ENCODE results near the gene OVOL3. TPM values are rescaled to one million over a fixed set of nuclear protein-coding genes. Genes with fewer than 3 reads are reported as not detected.

The OVOL3 gene
- total RNA-seq, 6 donors from 2014 or later = not detected

DNA sequence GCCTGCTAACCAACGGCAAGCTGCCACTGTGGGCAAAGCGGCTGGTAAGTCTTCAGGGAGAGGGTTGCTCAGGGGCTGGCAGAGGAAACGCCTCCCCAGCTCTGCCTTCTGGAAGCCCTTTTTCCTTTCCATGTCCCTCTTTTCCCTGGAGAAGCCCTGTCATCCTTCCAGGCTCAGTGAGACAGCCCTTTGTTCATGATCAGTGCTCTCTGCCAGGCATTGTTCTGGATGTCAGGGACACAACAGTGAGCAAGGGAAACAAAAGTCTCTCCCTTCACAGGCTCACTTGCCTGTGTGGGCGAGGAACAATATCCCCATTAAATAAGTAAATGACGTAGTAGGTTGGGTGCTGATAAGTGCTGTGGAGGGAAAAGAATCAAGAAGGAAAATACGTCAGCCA, 13.9 kb upstream of the OVOL3 start:
- Histone ChIP-seq H3K27ac (peak overlapping the region in 1 of 4 donors; percentile 14), H3K27me3 (no peaks in the 10 kb centered on the region), H3K4me1 (peaks cover 0 to 7% (median 0%) of the 10 kb centered on the region in 4 donors), H3K36me3 (no peaks in the 10 kb centered on the region), H3K4me3 (no peak overlapping the region), H3K9me3 (no peaks in the 10 kb centered on the region)
- ATAC-seq (ENCODE audit: low FRiP score in 2 of 2) (no peak), DNase-seq (no peak)
- TF ChIP-seq, protein P1, sequence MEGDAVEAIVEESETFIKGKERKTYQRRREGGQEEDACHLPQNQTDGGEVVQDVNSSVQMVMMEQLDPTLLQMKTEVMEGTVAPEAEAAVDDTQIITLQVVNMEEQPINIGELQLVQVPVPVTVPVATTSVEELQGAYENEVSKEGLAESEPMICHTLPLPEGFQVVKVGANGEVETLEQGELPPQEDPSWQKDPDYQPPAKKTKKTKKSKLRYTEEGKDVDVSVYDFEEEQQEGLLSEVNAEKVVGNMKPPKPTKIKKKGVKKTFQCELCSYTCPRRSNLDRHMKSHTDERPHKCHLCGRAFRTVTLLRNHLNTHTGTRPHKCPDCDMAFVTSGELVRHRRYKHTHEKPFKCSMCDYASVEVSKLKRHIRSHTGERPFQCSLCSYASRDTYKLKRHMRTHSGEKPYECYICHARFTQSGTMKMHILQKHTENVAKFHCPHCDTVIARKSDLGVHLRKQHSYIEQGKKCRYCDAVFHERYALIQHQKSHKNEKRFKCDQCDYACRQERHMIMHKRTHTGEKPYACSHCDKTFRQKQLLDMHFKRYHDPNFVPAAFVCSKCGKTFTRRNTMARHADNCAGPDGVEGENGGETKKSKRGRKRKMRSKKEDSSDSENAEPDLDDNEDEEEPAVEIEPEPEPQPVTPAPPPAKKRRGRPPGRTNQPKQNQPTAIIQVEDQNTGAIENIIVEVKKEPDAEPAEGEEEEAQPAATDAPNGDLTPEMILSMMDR (IDR thresholded peaks at IDR 0.05) = no peak
- no peak for TF ChIP-seq POLR2A (IDR thresholded peaks at IDR 0.05)
- TF ChIP-seq POLR2AphosphoS5 (IDR thresholded peaks at IDR 0.05) = no peak
- no peak for TF ChIP-seq EP300 (IDR thresholded peaks at IDR 0.05)
- WGBS, 2 donors = 76 to 83% methylated on average over 6 of the region's 6 CpGs

DNA sequence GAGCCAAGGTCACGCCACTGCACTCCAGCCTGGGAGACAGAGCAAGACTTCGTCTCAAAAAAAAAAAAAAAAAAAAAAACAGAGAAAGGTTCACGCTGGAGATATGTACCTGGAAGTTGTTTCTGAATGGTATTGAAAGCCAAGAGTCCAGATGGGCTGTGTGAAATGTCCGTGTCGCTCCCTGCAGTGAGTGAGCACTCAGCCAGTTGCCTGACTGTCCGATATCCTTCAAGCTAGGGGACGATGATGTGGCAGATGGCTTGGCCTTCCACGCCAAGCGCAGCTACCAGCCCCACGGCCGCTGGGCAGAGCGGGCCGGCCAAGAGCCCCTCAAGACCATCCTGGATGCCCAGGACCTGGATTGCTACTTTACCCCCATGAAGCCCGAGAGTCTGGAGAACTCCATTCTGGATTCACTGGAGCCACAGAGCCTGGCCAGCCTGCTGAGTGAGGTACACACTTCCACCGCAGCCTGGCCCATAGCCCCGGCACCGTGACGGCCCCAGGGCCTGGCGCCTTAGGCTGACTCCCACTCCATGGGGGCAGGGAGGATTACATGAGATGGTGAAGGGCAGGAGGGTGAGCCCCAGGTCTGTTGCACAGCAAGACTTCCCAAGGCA, 11.7 kb upstream of the OVOL3 start:
- no peak overlapping the region for H3K4me3 ChIP-seq
- 87 to 92% methylated on average over 14 to 17 of the region's 19 CpGs for WGBS, 2 donors
- no peaks in the 10 kb centered on the region for H3K27me3 ChIP-seq
- H3K36me3 ChIP-seq = peaks cover 0 to 9% (median 0%) of the 10 kb centered on the region in 4 donors
- peaks cover 0 to 7% (median 0%) of the 10 kb centered on the region in 4 donors for H3K4me1 ChIP-seq
- H3K27ac ChIP-seq = no peak overlapping the region
- DNase-seq (peak in 1 of 2 donors; percentile 76), ATAC-seq (ENCODE audit: low FRiP score in 2 of 2) (no peak)
- TF ChIP-seq, protein P1 (IDR thresholded peaks at IDR 0.05) = no peak
- no peak for TF ChIP-seq POLR2AphosphoS5 (IDR thresholded peaks at IDR 0.05)
- TF ChIP-seq POLR2A (IDR thresholded peaks at IDR 0.05) = no peak
- no peak for TF ChIP-seq EP300 (IDR thresholded peaks at IDR 0.05)
- H3K9me3 ChIP-seq = no peaks in the 10 kb centered on the region

DNA sequence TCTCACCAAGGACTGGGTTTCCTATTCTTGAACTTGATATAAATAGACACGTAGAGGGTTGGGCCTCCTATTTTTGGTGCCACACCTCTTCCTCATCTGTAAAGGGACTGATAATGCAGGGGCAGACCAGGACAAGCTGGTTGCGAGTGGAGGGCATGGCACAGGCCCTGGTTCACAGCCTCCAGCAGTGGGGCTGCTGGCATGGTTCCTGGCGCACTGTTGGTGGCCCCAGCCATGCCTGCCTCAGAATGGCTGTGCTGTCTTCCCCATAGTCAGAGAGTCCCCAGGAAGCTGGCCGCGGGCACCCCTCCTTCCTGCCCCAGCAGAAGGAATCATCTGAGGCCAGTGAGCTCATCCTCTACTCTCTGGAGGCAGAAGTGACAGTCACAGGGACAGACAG, 10.5 kb upstream of the OVOL3 start:
- no peak for DNase-seq
- TF ChIP-seq POLR2AphosphoS5 (IDR thresholded peaks at IDR 0.05) (no peak), EP300 (IDR thresholded peaks at IDR 0.05) (no peak), POLR2A (IDR thresholded peaks at IDR 0.05) (no peak)
- TF ChIP-seq, protein P1 (IDR thresholded peaks at IDR 0.05) = no peak
- Histone ChIP-seq H3K4me3 (no peak overlapping the region), H3K27ac (peak overlapping the region in 1 of 4 donors; percentile 11), H3K27me3 (no peaks in the 10 kb centered on the region), H3K4me1 (peaks cover 0 to 7% (median 0%) of the 10 kb centered on the region in 4 donors), H3K36me3 (peaks cover 0 to 15% (median 4%) of the 10 kb centered on the region in 4 donors), H3K9me3 (no peaks in the 10 kb centered on the region)
- ATAC-seq (ENCODE audit: low FRiP score in 2 of 2) = no peak
- 67 to 71% methylated on average over 2 to 5 of the region's 5 CpGs for WGBS, 2 donors

DNA sequence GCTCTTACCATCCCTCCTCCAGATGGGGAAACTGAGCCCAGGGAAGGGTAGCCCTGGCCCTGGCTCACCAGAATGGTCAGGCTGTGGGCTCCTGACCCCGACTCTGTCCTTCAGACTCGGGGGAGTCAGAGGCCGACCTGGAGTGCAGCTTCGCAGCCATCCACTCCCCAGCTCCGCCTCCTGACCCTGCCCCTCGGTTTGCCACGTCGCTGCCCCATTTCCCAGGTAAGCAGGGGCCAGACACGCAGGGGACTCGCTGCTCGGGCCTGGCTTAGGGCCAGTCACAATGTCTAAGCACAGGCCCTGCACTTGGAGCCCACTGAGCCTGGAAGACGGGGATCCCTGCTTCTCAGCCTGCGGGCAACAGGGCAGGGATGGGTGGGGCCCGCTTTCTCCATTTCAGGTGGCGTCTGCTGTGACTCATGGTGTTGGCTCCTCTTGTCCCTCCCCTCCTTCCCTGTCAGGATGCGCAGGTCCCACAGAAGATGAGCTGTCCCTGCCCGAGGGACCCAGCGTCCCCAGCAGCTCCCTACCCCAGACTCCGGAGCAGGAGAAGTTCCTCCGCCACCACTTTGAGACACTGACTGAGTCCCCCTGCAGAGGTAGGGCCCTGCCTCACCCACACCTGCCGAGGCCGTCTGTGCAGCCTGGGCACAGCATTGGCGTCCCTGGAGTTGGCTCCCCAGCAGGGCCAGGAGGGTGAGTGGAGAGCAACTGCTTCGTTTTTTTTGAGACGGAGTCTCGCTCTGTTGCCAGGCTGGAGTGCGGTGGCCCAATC, 9.2 kb upstream of the OVOL3 start:
- no peaks in the 10 kb centered on the region for H3K27me3 ChIP-seq
- WGBS, 2 donors = 86 to 89% methylated on average over 14 to 27 of the region's 27 CpGs
- H3K4me3 ChIP-seq = no peak overlapping the region
- H3K4me1 ChIP-seq = peaks cover 0 to 7% (median 0%) of the 10 kb centered on the region in 4 donors
- peaks cover 0 to 15% (median 4%) of the 10 kb centered on the region in 4 donors for H3K36me3 ChIP-seq
- DNase-seq (no peak), ATAC-seq (ENCODE audit: low FRiP score in 2 of 2) (no peak)
- no peaks in the 10 kb centered on the region for H3K9me3 ChIP-seq
- no peak overlapping the region for H3K27ac ChIP-seq
- TF ChIP-seq EP300 (IDR thresholded peaks at IDR 0.05) = no peak
- no peak for TF ChIP-seq POLR2AphosphoS5 (IDR thresholded peaks at IDR 0.05)
- TF ChIP-seq POLR2A (IDR thresholded peaks at IDR 0.05) = no peak

DNA sequence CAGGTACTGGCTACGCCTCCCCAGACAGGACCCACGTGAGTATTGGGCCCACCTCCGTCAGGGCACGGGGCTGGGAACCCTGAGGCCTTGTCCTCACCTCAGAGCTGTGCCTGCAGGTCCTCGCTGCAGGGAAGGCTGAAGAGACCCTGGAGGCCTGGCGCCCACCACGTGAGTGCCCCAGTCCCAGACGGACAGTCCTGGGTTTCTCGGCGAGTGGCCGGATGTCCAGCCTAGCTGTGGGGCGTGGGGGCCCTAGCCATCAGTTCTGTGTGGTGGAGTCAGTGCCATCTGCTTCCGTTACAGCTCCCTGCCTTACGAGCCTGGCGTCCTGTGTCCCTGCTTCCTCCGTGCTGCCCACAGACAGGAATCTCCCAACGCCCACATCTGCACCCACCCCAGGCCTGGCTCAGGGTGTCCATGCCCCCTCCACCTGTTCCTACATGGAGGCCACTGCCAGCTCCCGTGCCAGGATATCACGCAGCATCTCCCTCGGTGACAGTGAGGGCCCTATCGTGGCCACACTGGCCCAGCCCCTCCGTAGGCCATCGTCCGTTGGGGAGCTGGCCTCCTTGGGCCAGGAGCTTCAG, 7.8 kb upstream of the OVOL3 start:
- H3K4me1 ChIP-seq = peaks cover 0 to 7% (median 0%) of the 10 kb centered on the region in 4 donors
- H3K36me3 ChIP-seq = peaks cover 0 to 15% (median 6%) of the 10 kb centered on the region in 4 donors
- DNase-seq (peak in 1 of 2 donors; percentile 74), ATAC-seq (ENCODE audit: low FRiP score in 2 of 2) (no peak)
- TF ChIP-seq POLR2AphosphoS5 (IDR thresholded peaks at IDR 0.05) = no peak
- no peak for TF ChIP-seq EP300 (IDR thresholded peaks at IDR 0.05)
- no peak for TF ChIP-seq POLR2A (IDR thresholded peaks at IDR 0.05)
- TF ChIP-seq, protein P1 (IDR thresholded peaks at IDR 0.05) = no peak
- WGBS, 2 donors = 94 to 99% methylated on average over 12 to 23 of the region's 24 CpGs
- H3K4me3 ChIP-seq = no peak overlapping the region
- H3K27ac ChIP-seq = no peak overlapping the region
- H3K27me3 ChIP-seq = no peaks in the 10 kb centered on the region
- no peaks in the 10 kb centered on the region for H3K9me3 ChIP-seq
